Renal pelvis (tissue), 4 donors: ENCODE measurements around the gene DCBLD2. TPM values are rescaled to one million over a fixed set of nuclear protein-coding genes. Genes with fewer than 3 reads are reported as not detected.
"Not testable (repeated sequence)": the region's sequence is repeated elsewhere in the genome, so short reads cannot be mapped to it uniquely, and the experiment has no call there.

ENCODE experiments used
- DNase-seq: peaks from one replicate; pipeline ENCODE4 v3.0.0-alpha.2; 2013
- polyA plus RNA-seq, 3 donors: library from polyadenylated mRNA; unstranded; fragments of 120-200 nt; gene quantifications; one replicate each; pipeline ENCODE4 v1.2.1, GENCODE V29; 2013; ENCODE audit not compliant: insufficient read length in 3 of 3

Gene DCBLD2
- polyA plus RNA-seq, 3 donors: 44.1 to 65.5 (median 60.1) TPM

DNA sequence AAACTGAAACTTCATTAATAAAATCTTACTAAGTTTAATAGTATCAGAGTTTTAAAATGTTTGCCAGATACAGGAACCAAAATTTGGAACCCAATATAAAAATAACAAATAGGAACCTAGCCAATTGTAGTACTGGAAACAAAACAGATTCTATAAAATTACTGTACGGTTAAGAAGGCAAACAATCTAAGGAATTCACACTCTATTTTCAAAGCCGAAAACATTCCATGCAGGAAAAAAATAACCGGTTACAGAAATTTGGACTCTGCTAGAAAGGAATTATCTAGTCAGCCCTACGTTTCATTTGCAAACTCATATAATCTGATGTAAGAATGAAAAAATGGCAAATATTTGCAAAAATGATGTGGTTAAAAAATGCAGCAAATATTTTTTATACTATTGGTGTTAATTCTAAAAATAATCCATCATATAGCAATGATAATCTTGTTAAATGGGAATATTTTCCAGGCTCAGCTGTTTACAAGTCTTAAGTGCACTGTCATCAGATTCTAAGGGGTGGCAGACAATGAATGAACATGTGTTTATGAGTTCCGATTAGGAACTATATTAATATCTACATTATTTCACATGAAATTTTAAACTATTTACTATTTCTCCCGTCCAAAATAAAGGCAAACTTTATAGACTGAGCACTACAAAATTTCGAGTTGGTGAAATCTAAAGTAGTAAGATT, 58.1 kb downstream of the DCBLD2 start:
- no peak for DNase-seq

GRCh38 chr3:98839846-98840245, 61.6 kb downstream of the DCBLD2 start:
- DNase-seq: no peak

DNA sequence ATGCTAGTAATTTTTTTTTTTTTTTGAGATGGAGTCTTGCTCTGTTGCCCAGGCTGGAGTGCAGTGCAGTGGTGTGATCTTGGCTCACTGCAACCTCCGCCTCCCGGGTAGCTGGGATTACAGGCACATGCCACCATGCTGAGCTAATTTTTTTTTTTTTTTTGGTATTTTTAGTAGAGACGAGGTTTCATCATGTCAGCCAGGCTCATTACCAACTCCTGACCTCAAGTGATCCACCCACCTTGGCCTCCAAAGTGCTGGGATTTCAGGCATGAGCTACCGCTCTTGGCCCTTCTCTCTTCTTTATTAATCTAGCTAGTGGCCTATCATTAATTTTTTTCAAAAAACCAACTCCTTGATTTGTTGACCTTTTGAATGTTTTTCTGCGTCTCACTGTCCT, 70.4 kb downstream of the DCBLD2 start:
- not testable (repeated sequence) for DNase-seq

DNA sequence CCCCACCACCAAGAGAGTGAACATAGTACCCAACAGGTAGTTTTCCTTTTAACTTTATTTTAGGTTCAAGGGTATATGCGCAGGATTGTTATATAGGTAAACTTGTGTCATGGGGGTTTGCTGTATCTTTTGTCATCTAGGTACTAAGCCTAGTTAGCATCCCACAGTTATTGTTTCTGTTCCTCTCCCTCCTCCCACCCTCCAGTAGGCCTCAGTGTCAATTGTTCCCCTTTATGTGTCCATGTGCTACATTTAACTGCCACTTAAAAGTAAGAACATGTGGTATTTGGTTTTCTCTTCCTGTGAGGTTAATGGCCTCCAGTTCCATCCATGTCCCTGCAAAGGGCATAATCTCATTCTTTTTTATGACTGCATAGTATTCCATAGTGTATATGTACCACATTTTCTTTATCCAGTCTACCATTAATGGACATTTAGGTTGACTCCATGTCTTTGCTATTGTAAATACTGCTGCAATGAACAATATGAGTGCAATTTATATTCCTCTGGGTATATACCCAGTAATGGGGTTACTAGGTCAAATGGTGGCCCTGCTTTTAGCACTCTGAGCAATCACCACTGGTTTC, 72.2 kb downstream of the DCBLD2 start:
- DNase-seq: no peak

GRCh38 chr3:98827221-98827920, 74.1 kb downstream of the DCBLD2 start:
- peak; percentile 5 for DNase-seq

DNA sequence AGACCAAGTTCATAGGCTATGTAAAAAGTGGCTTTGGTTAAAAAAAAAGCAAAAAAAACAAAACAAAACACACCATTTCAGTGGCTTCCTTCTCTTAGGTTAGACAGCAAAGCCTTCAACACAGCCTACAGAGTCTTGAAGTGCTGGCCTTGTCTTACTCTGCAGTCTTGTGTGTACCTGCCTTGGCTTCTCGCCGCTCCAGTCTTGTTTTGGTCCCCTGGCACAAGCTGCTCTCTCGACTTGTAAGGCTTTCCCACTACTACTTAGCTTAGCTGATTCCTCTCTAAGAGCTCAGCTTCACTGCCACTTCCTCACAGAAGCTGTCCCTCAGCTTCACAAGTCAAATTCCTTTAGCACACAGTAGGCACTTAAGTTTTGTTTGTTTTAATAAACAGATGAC, 75.4 kb downstream of the DCBLD2 start:
- DNase-seq: no peak

GRCh38 chr3:98824256-98824655, 77.2 kb downstream of the DCBLD2 start:
- DNase-seq: no peak

- DNase-seq: no peak
These were observed 77.7 kb downstream of the DCBLD2 start for GRCh38 chr3:98823791-98824190.

DNA sequence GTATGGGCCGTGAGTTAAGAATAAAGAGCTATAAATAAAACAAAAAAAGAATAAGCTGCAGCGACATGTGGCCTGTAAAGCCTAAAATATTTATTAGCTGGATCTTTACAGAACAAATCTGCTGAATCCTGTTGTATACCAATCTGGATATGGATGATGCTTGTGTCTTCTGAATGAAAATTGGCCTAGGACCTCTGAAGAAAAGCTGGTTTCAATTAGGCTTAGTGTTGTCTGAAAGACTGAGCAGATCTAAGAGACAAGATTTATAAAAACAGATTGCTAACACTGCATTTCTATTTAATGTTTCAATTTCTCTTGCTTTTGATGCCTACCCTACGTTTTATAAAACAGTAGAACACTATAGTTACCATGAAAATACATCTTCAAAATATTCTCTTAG, 80.4 kb downstream of the DCBLD2 start:
- DNase-seq: no peak

DNA sequence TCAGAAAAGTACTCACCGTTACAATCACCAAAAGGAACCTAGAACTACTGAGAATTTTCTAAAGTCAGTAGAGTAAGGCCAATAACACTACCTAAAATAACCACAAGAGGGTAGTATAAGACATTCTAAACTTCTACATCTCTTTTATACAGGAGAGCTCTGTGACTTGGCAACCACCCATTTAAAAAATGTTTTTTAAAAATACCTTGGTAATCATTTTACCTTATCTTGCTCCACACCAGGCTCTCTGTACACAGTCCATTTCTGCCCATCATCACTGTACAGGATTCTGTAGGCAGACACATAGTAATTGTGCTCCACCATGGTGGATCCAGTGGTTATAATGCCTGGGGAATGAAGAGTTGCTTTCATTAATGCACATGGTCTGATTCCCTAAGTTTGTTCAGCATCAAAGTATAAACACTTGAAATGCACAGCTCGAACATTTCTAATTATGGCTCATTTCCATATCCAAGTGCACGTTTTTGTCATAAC, 83.9 kb downstream of the DCBLD2 start:
- DNase-seq: peak; percentile 54

DNA sequence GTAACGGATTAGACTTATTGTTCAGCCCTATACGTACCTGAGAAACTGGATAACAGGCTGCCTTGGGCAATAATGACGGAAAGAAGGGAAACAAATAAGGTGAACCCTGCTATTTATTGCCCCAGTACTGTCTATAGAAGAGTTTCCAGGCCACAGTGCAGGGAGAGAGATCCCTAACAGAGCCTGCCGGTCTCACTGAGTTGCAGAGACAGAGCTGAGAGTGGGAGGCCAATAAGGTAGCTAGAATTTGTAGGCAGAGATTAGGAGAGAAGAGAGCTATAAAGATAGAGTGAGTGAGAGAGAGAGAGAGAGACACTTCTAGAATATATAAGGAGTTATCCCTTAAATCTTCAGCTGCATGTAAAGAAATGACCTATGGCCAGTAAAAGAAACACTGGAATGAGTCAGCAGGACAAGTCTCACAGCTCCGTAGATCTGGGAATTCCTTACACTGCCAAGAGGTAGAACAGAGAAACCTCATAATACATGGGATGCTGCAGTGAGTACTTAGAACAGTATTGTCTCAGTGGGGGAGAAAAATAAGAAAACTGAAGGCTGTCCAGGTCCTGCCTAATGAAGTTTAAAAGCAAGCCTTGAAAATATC, 86.6 kb downstream of the DCBLD2 start:
- no peak for DNase-seq

DNA sequence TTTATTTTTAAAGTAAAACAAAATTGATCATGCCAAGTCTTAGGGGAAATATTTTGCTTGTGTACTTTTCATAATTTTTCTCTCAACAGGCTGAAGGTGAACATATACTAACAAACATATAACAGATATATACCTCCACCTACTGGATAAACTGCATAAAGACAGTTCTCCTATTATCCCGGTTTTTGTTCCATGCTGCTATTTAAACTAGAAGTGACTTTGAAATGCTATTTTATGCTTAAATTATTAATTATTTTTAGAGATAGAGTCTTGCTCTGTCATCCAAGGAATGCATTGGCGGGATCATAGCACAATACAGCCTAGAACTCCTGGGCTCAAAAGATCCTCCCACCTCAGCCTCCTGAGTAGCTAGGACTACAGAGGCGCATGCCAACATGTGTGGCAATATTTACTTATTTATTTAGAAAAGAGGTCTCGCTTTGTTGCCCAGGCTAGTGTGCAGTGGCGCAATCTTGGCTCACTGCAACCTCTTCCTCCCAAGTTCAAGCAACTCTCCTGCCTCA, 88.6 kb downstream of the DCBLD2 start:
- DNase-seq: peak; percentile 15

DNA sequence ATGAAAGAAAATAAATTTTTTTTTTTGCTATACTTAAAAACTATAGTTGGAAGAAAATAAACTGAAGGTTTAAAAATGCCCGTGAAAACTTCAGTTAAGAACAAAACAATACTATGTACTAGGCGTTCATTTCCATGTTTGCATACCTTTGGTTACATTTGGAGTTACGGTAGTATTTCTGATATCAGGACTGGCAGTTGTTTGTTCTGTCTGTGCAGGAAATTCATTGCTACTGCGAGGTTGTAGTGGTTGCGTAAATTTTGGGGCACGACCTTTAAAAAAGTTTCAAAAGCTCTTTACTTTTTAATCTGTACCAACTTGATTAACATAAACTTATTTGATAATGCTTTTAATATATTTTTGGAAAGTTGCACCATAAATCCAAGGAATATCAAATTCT, 90.4 kb downstream of the DCBLD2 start:
- DNase-seq: no peak

- no peak for DNase-seq
These were observed 91.9 kb downstream of the DCBLD2 start for GRCh38 chr3:98809557-98809956.

GRCh38 chr3:98808071-98808470, 93.4 kb downstream of the DCBLD2 start:
- DNase-seq: no peak

- no peak for DNase-seq
These were observed 93.9 kb downstream of the DCBLD2 start for GRCh38 chr3:98807561-98807960.

- no peak for DNase-seq
These were observed 94.5 kb downstream of the DCBLD2 start for GRCh38 chr3:98807011-98807410.

DNA sequence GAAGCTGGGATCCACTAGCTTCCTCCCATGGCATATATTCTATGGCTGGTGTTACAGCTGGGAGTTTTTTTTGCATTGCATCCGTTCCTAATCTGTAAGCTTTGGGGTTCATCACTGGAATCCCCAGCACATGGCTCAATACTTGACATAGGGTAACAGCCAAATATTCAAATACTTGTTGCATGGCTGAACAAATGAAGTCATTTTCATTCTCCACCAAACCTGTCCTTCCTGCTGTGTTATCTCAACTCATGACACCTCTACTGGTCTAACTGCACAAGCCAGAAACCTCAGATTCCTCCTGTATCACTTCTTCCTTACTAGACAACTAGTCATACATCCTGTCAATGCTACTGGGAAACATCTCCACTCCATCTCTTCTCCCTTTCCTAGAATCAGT, 95.0 kb downstream of the DCBLD2 start:
- DNase-seq: no peak

DNA sequence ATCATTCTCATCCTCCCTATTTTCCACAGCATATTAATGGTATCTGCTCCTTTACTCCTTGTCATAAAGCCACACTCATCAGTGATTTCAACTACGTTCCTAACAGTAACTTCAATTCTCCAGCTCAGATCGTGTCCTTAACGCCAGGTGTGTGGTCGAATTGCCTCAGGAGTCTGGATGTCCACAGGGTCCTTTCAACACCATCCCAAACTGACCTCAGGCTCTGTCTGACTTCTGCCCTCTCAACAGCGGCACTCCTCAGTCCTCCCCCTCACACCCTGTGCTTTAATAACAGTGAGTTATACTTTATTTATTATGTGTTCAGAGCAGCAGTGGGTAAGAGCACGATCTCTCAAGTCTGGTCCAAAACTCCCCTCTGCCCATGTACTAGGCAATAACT, 95.9 kb downstream of the DCBLD2 start:
- DNase-seq: no peak

GRCh38 chr3:98801043-98801747, 100.3 kb downstream of the DCBLD2 start:
- no peak for DNase-seq

GRCh38 chr3:98800401-98800800, 101.1 kb downstream of the DCBLD2 start:
- peak; percentile 58 for DNase-seq

DNA sequence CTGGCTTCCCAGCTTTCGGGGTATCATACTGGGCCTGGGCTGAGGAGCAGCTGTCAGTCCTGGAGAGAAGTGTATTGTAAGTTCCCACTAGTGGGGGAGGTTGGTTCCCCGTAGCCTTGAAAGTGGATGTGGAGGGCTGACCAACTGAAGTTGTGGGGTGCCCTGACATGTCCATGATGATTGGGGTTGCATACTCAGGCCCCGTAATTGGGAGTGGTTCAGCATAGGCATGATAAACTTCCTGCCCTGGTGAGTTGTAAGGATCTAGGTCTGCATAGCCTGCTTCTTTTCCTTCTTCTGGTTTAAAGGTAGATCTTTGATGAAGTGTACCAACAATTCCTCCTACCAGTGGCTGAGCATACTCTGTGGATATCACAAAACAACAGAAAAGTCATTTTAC, 102.0 kb downstream of the DCBLD2 start:
- no peak for DNase-seq
